BE2C (cell line): Measurements from ENCODE around the gene ZNF528. TPM values are rescaled to one million over a fixed set of nuclear protein-coding genes. Genes with fewer than 3 reads are reported as not detected.

Experiments used
- DNase-seq: peaks from one replicate; pipeline ENCODE4 v3.0.0-alpha.2; 2020
- H3K27me3 ChIP-seq: fragments of 250-450 bp; sonication (Bioruptor Pico); 2 replicates; pipeline ENCODE4 v1.5.1; 2020; ENCODE audit warnings: mild to moderate bottlenecking
- H3K36me3 ChIP-seq: fragments of 250-450 bp; sonication (Bioruptor Pico); 2 replicates; pipeline ENCODE4 v1.5.1; 2020; ENCODE audit warnings: mild to moderate bottlenecking
- H3K4me1 ChIP-seq: fragments of 250-450 bp; sonication (Bioruptor Pico); 2 replicates; pipeline ENCODE4 v1.5.1; 2020
- H3K4me3 ChIP-seq: 2 replicates; pipeline ENCODE4 v1.5.1; 2011; ENCODE audit warnings: low read depth, low read length
- H3K9me3 ChIP-seq: fragments of 250-450 bp; sonication (Bioruptor Pico); 2 replicates; pipeline ENCODE4 v1.5.1; 2020
- polyA plus RNA-seq: library from polyadenylated mRNA; unstranded; fragments of >200 nt; gene quantifications from one replicate; pipeline ENCODE4 v1.2.1, GENCODE V29; 2012; ENCODE audit warnings: low read depth, missing spikeins; ENCODE audit not compliant: insufficient read length, insufficient read depth
- TF ChIP-seq, protein P1 (sequence below): IDR thresholded peaks from 2 replicates; pipeline ENCODE4 v1.5.1; 2012; ENCODE audit warnings: mild to moderate bottlenecking, low read depth, low read length

ZNF528 gene
- 7.5 TPM for polyA plus RNA-seq

DNA sequence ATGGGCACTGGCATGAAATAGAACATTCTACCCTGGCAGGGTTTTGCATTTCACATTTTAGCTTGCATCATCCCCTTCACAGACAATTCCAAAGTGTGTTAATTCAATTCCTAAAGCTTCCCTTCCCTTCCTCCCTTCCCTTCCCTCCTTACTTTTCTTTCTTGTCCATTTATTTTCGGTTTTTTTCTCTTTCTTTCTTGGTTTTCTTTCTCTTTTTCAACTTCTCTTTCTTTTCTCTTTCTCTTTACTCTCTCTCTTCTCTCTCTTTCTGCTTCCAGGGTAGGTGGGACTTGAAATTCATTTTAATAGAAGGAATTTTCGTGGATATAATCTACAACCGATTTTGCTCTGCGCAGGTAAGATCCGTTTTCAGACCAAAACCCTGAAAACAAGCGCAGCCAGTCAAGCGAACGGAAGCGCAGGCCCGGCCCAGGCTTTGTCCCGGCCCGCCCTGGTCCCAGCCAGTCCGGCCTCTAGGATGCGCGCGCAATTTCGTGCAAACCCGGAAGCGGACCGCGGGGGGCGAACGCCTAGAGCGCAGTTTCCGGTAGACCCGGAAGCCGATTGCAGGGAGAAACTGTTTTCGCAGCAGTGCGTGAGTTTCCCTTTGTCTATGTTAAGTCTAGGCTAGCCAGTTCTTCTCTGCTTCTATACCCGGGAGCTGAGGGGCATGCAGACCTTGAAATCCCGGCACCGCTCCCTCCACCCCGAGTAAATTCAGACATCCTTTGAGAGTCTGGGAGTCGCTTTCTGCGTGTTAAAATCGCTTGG is at the start of gene ZNF528:
ZNF528 (plus strand) TSS at position 540 of the 771 bp plus-strand sequence. CDS start 4,165 bp downstream, outside the sequence.
- Histone ChIP-seq H3K9me3 (no peaks in the 10 kb centered on the region), H3K36me3 (no peaks in the 10 kb centered on the region; the same call in 1 of the 2 replicates), H3K27me3 (no peaks in the 10 kb centered on the region), H3K4me1 (no peaks in the 10 kb centered on the region), H3K4me3 (peak within 1 kb of the TSS; percentile 79)
- TF ChIP-seq, protein P1, sequence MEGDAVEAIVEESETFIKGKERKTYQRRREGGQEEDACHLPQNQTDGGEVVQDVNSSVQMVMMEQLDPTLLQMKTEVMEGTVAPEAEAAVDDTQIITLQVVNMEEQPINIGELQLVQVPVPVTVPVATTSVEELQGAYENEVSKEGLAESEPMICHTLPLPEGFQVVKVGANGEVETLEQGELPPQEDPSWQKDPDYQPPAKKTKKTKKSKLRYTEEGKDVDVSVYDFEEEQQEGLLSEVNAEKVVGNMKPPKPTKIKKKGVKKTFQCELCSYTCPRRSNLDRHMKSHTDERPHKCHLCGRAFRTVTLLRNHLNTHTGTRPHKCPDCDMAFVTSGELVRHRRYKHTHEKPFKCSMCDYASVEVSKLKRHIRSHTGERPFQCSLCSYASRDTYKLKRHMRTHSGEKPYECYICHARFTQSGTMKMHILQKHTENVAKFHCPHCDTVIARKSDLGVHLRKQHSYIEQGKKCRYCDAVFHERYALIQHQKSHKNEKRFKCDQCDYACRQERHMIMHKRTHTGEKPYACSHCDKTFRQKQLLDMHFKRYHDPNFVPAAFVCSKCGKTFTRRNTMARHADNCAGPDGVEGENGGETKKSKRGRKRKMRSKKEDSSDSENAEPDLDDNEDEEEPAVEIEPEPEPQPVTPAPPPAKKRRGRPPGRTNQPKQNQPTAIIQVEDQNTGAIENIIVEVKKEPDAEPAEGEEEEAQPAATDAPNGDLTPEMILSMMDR = no peak
- DNase-seq = peak; percentile 97

DNA sequence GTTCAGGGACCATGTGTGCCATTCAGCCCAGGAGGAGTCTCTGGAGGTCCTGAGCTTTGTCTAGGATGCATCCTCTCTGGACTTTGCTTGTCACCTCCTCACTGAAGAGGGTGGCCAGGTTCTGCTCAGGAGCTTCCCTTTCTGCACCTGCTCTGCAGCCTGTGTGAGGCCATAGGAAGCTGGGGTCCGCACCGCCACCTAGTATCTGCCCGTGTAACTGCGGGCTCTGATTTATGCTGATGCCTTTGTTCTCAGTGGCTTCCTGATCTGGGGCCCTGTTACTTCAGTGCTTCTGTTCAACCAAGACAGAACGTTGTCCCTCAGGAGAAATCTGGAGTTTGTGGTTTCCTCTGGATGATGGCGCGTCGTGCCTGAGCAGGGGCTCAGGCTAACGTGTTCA is 46.1 kb upstream of the ZNF528 start:
- H3K36me3 ChIP-seq = no peaks in the 10 kb centered on the region; the same call in 1 of the 2 replicates
- H3K27me3 ChIP-seq = no peaks in the 10 kb centered on the region
- no peaks in the 10 kb centered on the region for H3K4me1 ChIP-seq
- DNase-seq = no peak
- no peaks in the 10 kb centered on the region for H3K9me3 ChIP-seq
- TF ChIP-seq, protein P1 = no peak
- no peak overlapping the region for H3K4me3 ChIP-seq

DNA sequence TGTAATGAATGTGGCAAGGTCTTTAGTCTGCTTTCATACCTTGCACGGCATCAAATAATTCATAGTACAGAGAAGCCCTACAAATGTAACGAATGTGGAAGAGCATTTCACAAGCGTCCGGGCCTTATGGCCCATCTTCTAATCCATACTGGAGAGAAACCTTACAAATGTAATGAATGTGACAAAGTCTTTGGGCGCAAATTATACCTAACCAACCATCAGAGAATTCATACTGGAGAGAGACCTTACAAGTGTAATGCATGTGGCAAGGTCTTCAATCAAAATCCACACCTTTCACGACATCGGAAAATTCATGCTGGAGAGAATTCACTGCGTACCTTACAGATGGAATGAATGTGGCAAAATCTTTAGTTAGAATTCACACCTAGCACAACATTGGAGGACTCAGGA is 31.2 kb upstream of the ZNF528 start:
- H3K4me3 ChIP-seq = no peak overlapping the region

DNA sequence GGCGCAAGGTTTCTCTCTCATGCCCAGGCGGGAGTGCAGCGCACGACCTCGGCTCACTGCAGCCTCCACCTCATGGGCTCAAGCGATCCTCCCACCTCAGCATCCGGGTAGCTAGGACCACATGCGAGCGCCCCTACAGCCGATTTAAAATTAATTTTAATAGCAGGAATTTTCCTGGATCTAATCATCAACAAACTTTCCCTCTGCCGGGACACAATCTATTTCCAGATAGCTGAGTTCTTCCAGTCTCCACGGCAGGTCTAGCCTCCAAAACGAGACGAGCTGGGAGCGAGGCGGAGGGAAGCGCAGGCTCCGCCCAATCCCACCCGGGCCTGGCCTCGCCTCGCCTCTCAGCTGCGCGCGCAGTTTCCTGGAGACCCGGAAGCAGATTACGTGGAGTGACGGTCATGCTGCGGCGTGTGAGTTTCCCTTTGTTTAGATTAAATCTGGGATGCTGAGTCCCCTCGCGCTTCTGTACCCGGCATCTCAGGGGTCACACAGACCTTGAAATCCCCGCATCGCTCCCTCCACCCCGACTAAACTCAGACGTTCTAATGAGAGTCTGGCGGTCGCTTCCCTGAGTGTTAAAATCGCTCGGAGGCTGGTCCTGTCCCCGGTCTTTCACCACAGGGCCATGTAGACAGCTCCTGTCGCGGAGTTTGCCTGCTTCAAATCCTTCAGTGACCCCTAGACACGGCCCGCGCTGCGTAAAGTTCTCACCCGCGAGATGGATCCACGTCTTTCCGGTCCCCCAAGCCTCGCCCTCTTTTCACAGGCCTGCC is 27.9 kb upstream of the ZNF528 start, which contains the start of gene ZNF880:
ZNF880 (plus strand) TSS at position 365 of the 782 bp plus-strand sequence; CDS start at position 408, 43 bp downstream.
- Histone ChIP-seq H3K9me3 (peaks cover 3% of the 10 kb centered on the region), H3K4me1 (no peaks in the 10 kb centered on the region), H3K27me3 (no peaks in the 10 kb centered on the region), H3K4me3 (peak within 1 kb of the TSS; percentile 93), H3K36me3 (peaks cover 4% of the 10 kb centered on the region)
- DNase-seq = peak; percentile 97
- TF ChIP-seq, protein P1 = no peak

More for the DNA sequence above, 31.2 kb upstream of the ZNF528 start:
- no peak for DNase-seq
- Histone ChIP-seq H3K36me3 (no peaks in the 10 kb centered on the region; the same call in 1 of the 2 replicates), H3K4me1 (no peaks in the 10 kb centered on the region), H3K27me3 (no peaks in the 10 kb centered on the region), H3K9me3 (peaks cover 3% of the 10 kb centered on the region)
- TF ChIP-seq, protein P1 = no peak

DNA sequence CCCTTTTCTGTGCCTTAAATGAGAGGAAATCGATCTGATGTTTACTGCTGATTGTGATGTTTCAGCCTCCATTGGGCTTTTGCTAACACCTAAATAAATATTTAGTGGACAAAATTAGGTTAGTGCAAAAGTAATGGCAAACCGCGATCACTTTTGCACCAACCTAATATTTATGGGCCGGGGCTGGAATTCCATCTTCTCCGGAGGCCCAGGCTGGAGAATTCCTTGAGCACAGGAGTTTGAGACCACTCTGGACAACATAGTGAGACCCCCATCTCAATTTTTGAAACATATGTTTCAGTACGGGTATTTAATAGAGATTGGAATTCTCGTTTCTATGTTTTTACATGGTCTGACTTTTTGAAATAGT is 27.3 kb upstream of the ZNF528 start:
- H3K36me3 ChIP-seq = peaks cover 6% of the 10 kb centered on the region
- H3K4me3 ChIP-seq = peak overlapping the region; percentile 93
- no peaks in the 10 kb centered on the region for H3K4me1 ChIP-seq
- no peaks in the 10 kb centered on the region for H3K27me3 ChIP-seq
- TF ChIP-seq, protein P1 = no peak
- H3K9me3 ChIP-seq = peaks cover 3% of the 10 kb centered on the region
- DNase-seq = no peak

DNA sequence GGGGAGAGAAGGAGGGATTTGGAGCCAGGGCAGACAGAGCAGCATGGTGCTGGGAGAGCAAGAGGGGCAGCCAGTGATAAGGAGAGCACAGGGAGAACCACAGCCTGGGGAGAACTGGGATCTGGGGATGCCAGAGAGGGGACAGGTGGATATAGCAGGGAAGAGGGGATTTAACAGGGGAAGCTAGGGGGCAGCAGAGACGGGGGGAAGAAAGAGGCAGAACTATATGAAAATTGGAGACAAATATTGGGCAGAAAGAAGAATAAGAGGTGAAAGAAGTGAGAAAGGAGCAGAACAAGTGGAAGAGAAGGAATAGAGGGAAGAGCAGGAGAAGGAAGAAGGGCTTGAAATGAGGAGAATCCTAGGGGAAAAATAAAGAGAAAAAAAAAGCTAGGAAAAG is 6.5 kb upstream of the ZNF528 start:
- TF ChIP-seq, protein P1 = 0 out of 2 replicates have a peak, but pooled peaks have one; percentile 6
- no peak for DNase-seq
- Histone ChIP-seq H3K4me3 (no peak overlapping the region), H3K9me3 (no peaks in the 10 kb centered on the region), H3K27me3 (no peaks in the 10 kb centered on the region), H3K4me1 (no peaks in the 10 kb centered on the region), H3K36me3 (no peaks in the 10 kb centered on the region)
